A549 (cell line): ENCODE measurements around the gene GDA.

Source experiments
- CEBPB ChIP-seq, 2 experiments: fragments of >200 bp in 1 of 2; sonication (Bioruptor Twin) in 1 of 2; formaldehyde crosslinking in 1 of 2; IDR thresholded peaks; 2 replicates each; pipeline ENCODE4 v1.6.1; 2012 to 2016
- CHD2 ChIP-seq: fragments of 150-350 bp; IDR thresholded peaks from 2 replicates; pipeline ENCODE4 v1.6.1; 2014; ENCODE audit warnings: low read length; ENCODE audit not compliant: partially characterized antibody
- CTCF ChIP-seq: fragments of >200 bp; sonication (Bioruptor Twin); formaldehyde crosslinking; IDR thresholded peaks from 3 replicates; pipeline ENCODE4 v1.5.1; 2016
- EP300 ChIP-seq, 2 experiments: fragments of >200 bp; sonication (Bioruptor Twin); formaldehyde crosslinking; IDR thresholded peaks; 2 replicates in 1 of 2; 3 replicates in 1 of 2; pipeline ENCODE4 v1.6.1; 2016 to 2017
- GATA3 ChIP-seq: IDR thresholded peaks from 2 replicates; pipeline ENCODE4 v1.6.1; 2012; ENCODE audit warnings: borderline replicate concordance
- HES2 ChIP-seq: fragments of >200 bp; sonication (Bioruptor Twin); formaldehyde crosslinking; IDR thresholded peaks from 2 replicates; pipeline ENCODE4 v1.6.1; 2016
- MAX ChIP-seq: IDR thresholded peaks from 2 replicates; pipeline ENCODE4 v1.6.1; 2012
- NFE2L2 ChIP-seq: fragments of 150-350 bp; conservative IDR thresholded peaks from 2 replicates; pipeline ENCODE4 v1.6.1; 2014; ENCODE audit warnings: low read length
- NR3C1 ChIP-seq: fragments of >200 bp; sonication (Bioruptor Twin); formaldehyde crosslinking; IDR thresholded peaks from 3 replicates; pipeline ENCODE4 v1.6.1; 2017
- POLR2A ChIP-seq: IDR thresholded peaks from 2 replicates; pipeline ENCODE4 v1.6.1; 2012; ENCODE audit warnings: mild to moderate bottlenecking, low read length

- TF ChIP-seq POLR2A (no peak), CHD2 (no peak), CTCF (no peak), NR3C1 (no peak), GATA3 (no peak), EP300 (IDR thresholded peaks at IDR 0.05) (no peak), CEBPB (IDR thresholded peaks at IDR 0.05) (no peak), HES2 (no peak), NFE2L2 (no peak), MAX (no peak)
Observed at GRCh38 chr9:72274916-72275315, 125.7 kb downstream of the GDA start.
